ENCODE measurements around the gene NDUFS4. TPM values are rescaled to one million over a fixed set of nuclear protein-coding genes. Genes with fewer than 3 reads are reported as not detected.

NDUFS4 gene
- total and polyA plus RNA-seq, 5 donors from 2014 or later = 24.5 to 118 (median 97.3) TPM

GRCh38 chr5:53556001-53556400 lies 4.4 kb upstream of the NDUFS4 start:
- peaks cover 1 to 9% (median 9%) of the 10 kb centered on the region in 4 donors for H3K4me1 Mint-ChIP-seq
- H3K4me1 ChIP-seq (ENCODE audit: control insufficient read depth, insufficient read depth, low read length, poor library complexity, severe bottlenecking) = peaks cover 7% of the 10 kb centered on the region
- DNase-seq = no peak
- H3K9me3 ChIP-seq (ENCODE audit: control insufficient read depth in 2 of 2, low read length in 2 of 2) = peaks cover 0 to 7% of the 10 kb centered on the region in 2 experiments
- peaks cover 66% of the 10 kb centered on the region for H3K27me3 Mint-ChIP-seq
- no peaks in the 10 kb centered on the region for H3K36me3 ChIP-seq (ENCODE audit: control insufficient read depth, insufficient read depth, low read length)
- H3K9me3 Mint-ChIP-seq = peaks cover 0 to 9% (median 2%) of the 10 kb centered on the region in 7 donors
- no peak overlapping the region for H3K4me3 Mint-ChIP-seq
- H3K27ac Mint-ChIP-seq = no peak overlapping the region
- peaks cover 25% of the 10 kb centered on the region for H3K27me3 ChIP-seq (ENCODE audit: control insufficient read depth, insufficient read depth, low read length)
- no peak overlapping the region for H3K27ac ChIP-seq (ENCODE audit: insufficient read depth, low read length, poor library complexity, severe bottlenecking)
- H3K36me3 Mint-ChIP-seq = no peaks in the 10 kb centered on the region
- no peak for ATAC-seq (ENCODE audit: low read depth in 2 of 2)
- no peak overlapping the region for H3K4me3 ChIP-seq (ENCODE audit: low read depth, low read length)

DNA sequence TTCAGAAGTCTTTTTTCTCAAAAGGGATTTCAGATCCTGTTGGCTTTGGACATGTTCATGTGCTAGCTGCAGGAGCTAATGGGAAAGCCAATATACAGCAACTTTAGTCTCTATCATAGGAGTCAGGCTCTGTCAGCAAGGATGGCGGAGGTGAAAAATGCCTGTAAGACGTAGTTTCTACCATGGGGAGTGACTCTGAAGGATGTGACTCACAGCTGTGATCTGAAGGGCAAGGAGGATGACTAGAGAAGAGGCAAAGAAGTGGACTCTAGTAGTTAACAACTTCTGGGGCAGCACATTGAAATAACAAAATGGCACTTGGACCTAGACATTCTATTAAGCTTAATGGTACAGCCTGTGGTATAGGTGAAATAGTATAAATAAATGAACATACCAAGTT lies 3.1 kb upstream of the NDUFS4 start:
- H3K9me3 Mint-ChIP-seq = peaks cover 0 to 9% (median 2%) of the 10 kb centered on the region in 7 donors
- no peak for DNase-seq
- Histone ChIP-seq H3K36me3 (ENCODE audit: control insufficient read depth, insufficient read depth, low read length) (no peaks in the 10 kb centered on the region), H3K9me3 (ENCODE audit: control insufficient read depth in 2 of 2, low read length in 2 of 2) (peaks cover 0 to 7% of the 10 kb centered on the region in 2 experiments), H3K27ac (ENCODE audit: insufficient read depth, low read length, poor library complexity, severe bottlenecking) (no peak overlapping the region), H3K4me1 (ENCODE audit: control insufficient read depth, insufficient read depth, low read length, poor library complexity, severe bottlenecking) (peaks cover 19% of the 10 kb centered on the region), H3K27me3 (ENCODE audit: control insufficient read depth, insufficient read depth, low read length) (peaks cover 25% of the 10 kb centered on the region), H3K4me3 (ENCODE audit: low read depth, low read length) (no peak overlapping the region)
- H3K27me3 Mint-ChIP-seq = peaks cover 60% of the 10 kb centered on the region
- no peak for ATAC-seq (ENCODE audit: low read depth in 2 of 2)
- H3K36me3 Mint-ChIP-seq = peaks cover 4% of the 10 kb centered on the region
- H3K4me1 Mint-ChIP-seq = peaks cover 9 to 23% (median 20%) of the 10 kb centered on the region in 4 donors
- H3K4me3 Mint-ChIP-seq = no peak overlapping the region
- H3K27ac Mint-ChIP-seq = no peak overlapping the region

- no peak overlapping the region for H3K27ac Mint-ChIP-seq
- H3K4me3 Mint-ChIP-seq = peak overlapping the region in 2 of 4 donors; percentile 28 to 99
- peaks cover 0 to 9% (median 2%) of the 10 kb centered on the region in 7 donors for H3K9me3 Mint-ChIP-seq
- Histone ChIP-seq H3K27me3 (ENCODE audit: control insufficient read depth, insufficient read depth, low read length) (peaks cover 22% of the 10 kb centered on the region), H3K4me3 (ENCODE audit: low read depth, low read length) (no peak overlapping the region), H3K27ac (ENCODE audit: insufficient read depth, low read length, poor library complexity, severe bottlenecking) (no peak overlapping the region), H3K9me3 (ENCODE audit: control insufficient read depth in 2 of 2, low read length in 2 of 2) (peaks cover 0 to 7% of the 10 kb centered on the region in 2 experiments), H3K4me1 (ENCODE audit: control insufficient read depth, insufficient read depth, low read length, poor library complexity, severe bottlenecking) (peaks cover 19% of the 10 kb centered on the region), H3K36me3 (ENCODE audit: control insufficient read depth, insufficient read depth, low read length) (no peaks in the 10 kb centered on the region)
- peaks cover 46% of the 10 kb centered on the region for H3K27me3 Mint-ChIP-seq
- DNase-seq (no peak), ATAC-seq (ENCODE audit: low read depth in 2 of 2) (no peak)
- peaks cover 5% of the 10 kb centered on the region for H3K36me3 Mint-ChIP-seq
- H3K4me1 Mint-ChIP-seq = peaks cover 16 to 34% (median 28%) of the 10 kb centered on the region in 4 donors
Observed at GRCh38 chr5:53558966-53559365, 1.5 kb upstream of the NDUFS4 start.

- peaks cover 0 to 7% of the 10 kb centered on the region in 2 experiments for H3K9me3 ChIP-seq (ENCODE audit: control insufficient read depth in 2 of 2, low read length in 2 of 2)
- Mint-ChIP-seq H3K27ac (peak overlapping the region; percentile 92 to 98 (median 98)), H3K9me3 (peaks cover 0 to 9% (median 2%) of the 10 kb centered on the region in 7 donors), H3K36me3 (peaks cover 8% of the 10 kb centered on the region), H3K4me3 (peak overlapping the region; percentile 98 to 100 (median 99)), H3K4me1 (peaks cover 23 to 42% (median 37%) of the 10 kb centered on the region in 4 donors), H3K27me3 (peaks cover 40% of the 10 kb centered on the region)
- no peak for ATAC-seq (ENCODE audit: low read depth in 2 of 2)
- H3K4me3 ChIP-seq (ENCODE audit: low read depth, low read length) = peak overlapping the region; percentile 96
- H3K27ac ChIP-seq (ENCODE audit: insufficient read depth, low read length, poor library complexity, severe bottlenecking) = no peak overlapping the region
- H3K27me3 ChIP-seq (ENCODE audit: control insufficient read depth, insufficient read depth, low read length) = peaks cover 18% of the 10 kb centered on the region
- peaks cover 19% of the 10 kb centered on the region for H3K4me1 ChIP-seq (ENCODE audit: control insufficient read depth, insufficient read depth, low read length, poor library complexity, severe bottlenecking)
- no peaks in the 10 kb centered on the region for H3K36me3 ChIP-seq (ENCODE audit: control insufficient read depth, insufficient read depth, low read length)
- no peak for DNase-seq
Observed at GRCh38 chr5:53560028-53560427, 411 bp upstream of the NDUFS4 start.

- Mint-ChIP-seq H3K27me3 (no peaks in the 10 kb centered on the region), H3K27ac (no peak overlapping the region), H3K36me3 (peaks cover 12% of the 10 kb centered on the region), H3K9me3 (no peaks in the 10 kb centered on the region), H3K4me3 (no peak overlapping the region), H3K4me1 (peaks cover 25 to 80% (median 49%) of the 10 kb centered on the region in 4 donors)
- Histone ChIP-seq H3K27ac (ENCODE audit: insufficient read depth, low read length, poor library complexity, severe bottlenecking) (no peak overlapping the region), H3K4me3 (ENCODE audit: low read depth, low read length) (no peak overlapping the region), H3K27me3 (ENCODE audit: control insufficient read depth, insufficient read depth, low read length) (no peaks in the 10 kb centered on the region), H3K36me3 (ENCODE audit: control insufficient read depth, insufficient read depth, low read length) (no peaks in the 10 kb centered on the region), H3K9me3 (ENCODE audit: control insufficient read depth in 2 of 2, low read length in 2 of 2) (no peaks in the 10 kb centered on the region), H3K4me1 (ENCODE audit: control insufficient read depth, insufficient read depth, low read length, poor library complexity, severe bottlenecking) (no peaks in the 10 kb centered on the region)
- ATAC-seq (ENCODE audit: low read depth in 2 of 2) (no peak), DNase-seq (no peak)
Observed at GRCh38 chr5:53568401-53568800, 8.0 kb downstream of the NDUFS4 start.

- Histone ChIP-seq H3K27ac (ENCODE audit: insufficient read depth, low read length, poor library complexity, severe bottlenecking) (no peak overlapping the region), H3K9me3 (ENCODE audit: control insufficient read depth in 2 of 2, low read length in 2 of 2) (no peaks in the 10 kb centered on the region), H3K4me1 (ENCODE audit: control insufficient read depth, insufficient read depth, low read length, poor library complexity, severe bottlenecking) (no peaks in the 10 kb centered on the region), H3K27me3 (ENCODE audit: control insufficient read depth, insufficient read depth, low read length) (no peaks in the 10 kb centered on the region), H3K36me3 (ENCODE audit: control insufficient read depth, insufficient read depth, low read length) (no peaks in the 10 kb centered on the region), H3K4me3 (ENCODE audit: low read depth, low read length) (no peak overlapping the region)
- peaks cover 12% of the 10 kb centered on the region for H3K36me3 Mint-ChIP-seq
- ATAC-seq (ENCODE audit: low read depth in 2 of 2) = no peak
- no peaks in the 10 kb centered on the region for H3K9me3 Mint-ChIP-seq
- H3K27ac Mint-ChIP-seq = no peak overlapping the region
- DNase-seq = no peak
- H3K4me1 Mint-ChIP-seq = peaks cover 24 to 77% (median 49%) of the 10 kb centered on the region in 4 donors
- H3K4me3 Mint-ChIP-seq = no peak overlapping the region
- H3K27me3 Mint-ChIP-seq = no peaks in the 10 kb centered on the region
Observed at GRCh38 chr5:53568871-53569270, 8.4 kb downstream of the NDUFS4 start.

DNA sequence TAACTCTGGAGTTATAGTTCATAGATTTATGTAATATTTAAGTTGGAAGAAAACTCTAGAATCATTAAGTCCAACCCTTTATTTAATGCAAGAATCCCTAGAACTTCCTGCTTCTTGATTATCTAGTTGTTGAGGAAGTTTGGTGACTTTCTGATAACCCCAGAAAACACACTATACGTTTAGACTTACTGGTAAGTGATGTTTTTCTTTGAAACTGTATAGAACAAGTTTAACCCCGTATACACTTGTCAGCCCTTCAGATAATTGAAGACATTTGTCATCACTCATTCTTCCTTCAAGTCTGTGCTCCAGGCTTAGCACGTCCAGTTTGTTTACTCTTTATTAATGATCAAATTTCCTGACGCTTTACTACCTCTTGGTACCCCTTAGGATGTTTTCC lies 9.0 kb downstream of the NDUFS4 start:
- Mint-ChIP-seq H3K4me3 (no peak overlapping the region), H3K4me1 (peaks cover 22 to 77% (median 48%) of the 10 kb centered on the region in 4 donors)

GRCh38 chr5:53571403-53571802 lies 11.0 kb downstream of the NDUFS4 start:
- H3K4me1 Mint-ChIP-seq = peaks cover 15 to 78% (median 49%) of the 10 kb centered on the region in 4 donors
- Histone ChIP-seq H3K4me3 (ENCODE audit: low read depth, low read length) (no peak overlapping the region), H3K36me3 (ENCODE audit: control insufficient read depth, insufficient read depth, low read length) (no peaks in the 10 kb centered on the region), H3K27ac (ENCODE audit: insufficient read depth, low read length, poor library complexity, severe bottlenecking) (no peak overlapping the region), H3K4me1 (ENCODE audit: control insufficient read depth, insufficient read depth, low read length, poor library complexity, severe bottlenecking) (no peaks in the 10 kb centered on the region), H3K27me3 (ENCODE audit: control insufficient read depth, insufficient read depth, low read length) (no peaks in the 10 kb centered on the region), H3K9me3 (ENCODE audit: control insufficient read depth in 2 of 2, low read length in 2 of 2) (no peaks in the 10 kb centered on the region)
- ATAC-seq (ENCODE audit: low read depth in 2 of 2) (no peak), DNase-seq (no peak)
- H3K9me3 Mint-ChIP-seq = no peaks in the 10 kb centered on the region
- H3K27me3 Mint-ChIP-seq = no peaks in the 10 kb centered on the region
- no peak overlapping the region for H3K4me3 Mint-ChIP-seq
- H3K27ac Mint-ChIP-seq = no peak overlapping the region
- H3K36me3 Mint-ChIP-seq = peaks cover 7% of the 10 kb centered on the region

More for the DNA sequence above, 9.0 kb downstream of the NDUFS4 start:
- H3K4me1 ChIP-seq (ENCODE audit: control insufficient read depth, insufficient read depth, low read length, poor library complexity, severe bottlenecking) = no peaks in the 10 kb centered on the region
- no peak overlapping the region for H3K4me3 ChIP-seq (ENCODE audit: low read depth, low read length)
- no peak overlapping the region for H3K27ac Mint-ChIP-seq
- ATAC-seq (ENCODE audit: low read depth in 2 of 2) (no peak), DNase-seq (no peak)
- no peaks in the 10 kb centered on the region for H3K36me3 ChIP-seq (ENCODE audit: control insufficient read depth, insufficient read depth, low read length)
- peaks cover 7% of the 10 kb centered on the region for H3K36me3 Mint-ChIP-seq
- no peak overlapping the region for H3K27ac ChIP-seq (ENCODE audit: insufficient read depth, low read length, poor library complexity, severe bottlenecking)
- no peaks in the 10 kb centered on the region for H3K27me3 ChIP-seq (ENCODE audit: control insufficient read depth, insufficient read depth, low read length)
- H3K9me3 ChIP-seq (ENCODE audit: control insufficient read depth in 2 of 2, low read length in 2 of 2) = no peaks in the 10 kb centered on the region
- no peaks in the 10 kb centered on the region for H3K27me3 Mint-ChIP-seq
- no peaks in the 10 kb centered on the region for H3K9me3 Mint-ChIP-seq

All from CD4-positive, CD25-positive, alpha-beta regulatory T cell (primary cell).